PFSK-1 (cell line): ENCODE data around the gene INPP5A.

Experiments used
- FOXP2 ChIP-seq: optimal IDR thresholded peaks from 2 replicates; pipeline ENCODE3; 2011; ENCODE audit warnings: borderline replicate concordance, control low read depth, inconsistent platforms; ENCODE audit not compliant: insufficient read depth; ENCODE audit errors: extremely low read length, extremely low read depth
- POLR2AphosphoS5 ChIP-seq: IDR thresholded peaks from 2 replicates; pipeline ENCODE4 v1.6.1; 2012; ENCODE audit warnings: low read depth, mild to moderate bottlenecking, control low read depth, low read length, moderate library complexity
- SIN3A ChIP-seq: IDR thresholded peaks from 2 replicates; pipeline ENCODE4 v1.6.1; 2012; ENCODE audit warnings: mild to moderate bottlenecking, low read length, moderate library complexity, borderline replicate concordance; ENCODE audit not compliant: insufficient read depth
- TAF1 ChIP-seq: IDR thresholded peaks from 2 replicates; pipeline ENCODE4 v1.6.1; 2012; ENCODE audit warnings: low read length, control low read depth, borderline replicate concordance; ENCODE audit not compliant: insufficient read depth
- TF ChIP-seq, protein P1 (sequence below), 2 experiments: IDR thresholded peaks; 2 replicates each; pipeline versions ENCODE4 v1.6.1 to v1.8.0; 2011 to 2012; ENCODE audit warnings: low read depth in 2 of 2, low read length in 2 of 2, control low read depth in 1 of 2, inconsistent platforms in 1 of 2, mild to moderate bottlenecking in 1 of 2, moderate library complexity in 1 of 2; ENCODE audit not compliant: insufficient read depth in 1 of 2

Gene INPP5A

GRCh38 chr10:132607961-132608495 is 70.4 kb downstream of the INPP5A start:
- no peak for TF ChIP-seq TAF1
- TF ChIP-seq, protein P1, sequence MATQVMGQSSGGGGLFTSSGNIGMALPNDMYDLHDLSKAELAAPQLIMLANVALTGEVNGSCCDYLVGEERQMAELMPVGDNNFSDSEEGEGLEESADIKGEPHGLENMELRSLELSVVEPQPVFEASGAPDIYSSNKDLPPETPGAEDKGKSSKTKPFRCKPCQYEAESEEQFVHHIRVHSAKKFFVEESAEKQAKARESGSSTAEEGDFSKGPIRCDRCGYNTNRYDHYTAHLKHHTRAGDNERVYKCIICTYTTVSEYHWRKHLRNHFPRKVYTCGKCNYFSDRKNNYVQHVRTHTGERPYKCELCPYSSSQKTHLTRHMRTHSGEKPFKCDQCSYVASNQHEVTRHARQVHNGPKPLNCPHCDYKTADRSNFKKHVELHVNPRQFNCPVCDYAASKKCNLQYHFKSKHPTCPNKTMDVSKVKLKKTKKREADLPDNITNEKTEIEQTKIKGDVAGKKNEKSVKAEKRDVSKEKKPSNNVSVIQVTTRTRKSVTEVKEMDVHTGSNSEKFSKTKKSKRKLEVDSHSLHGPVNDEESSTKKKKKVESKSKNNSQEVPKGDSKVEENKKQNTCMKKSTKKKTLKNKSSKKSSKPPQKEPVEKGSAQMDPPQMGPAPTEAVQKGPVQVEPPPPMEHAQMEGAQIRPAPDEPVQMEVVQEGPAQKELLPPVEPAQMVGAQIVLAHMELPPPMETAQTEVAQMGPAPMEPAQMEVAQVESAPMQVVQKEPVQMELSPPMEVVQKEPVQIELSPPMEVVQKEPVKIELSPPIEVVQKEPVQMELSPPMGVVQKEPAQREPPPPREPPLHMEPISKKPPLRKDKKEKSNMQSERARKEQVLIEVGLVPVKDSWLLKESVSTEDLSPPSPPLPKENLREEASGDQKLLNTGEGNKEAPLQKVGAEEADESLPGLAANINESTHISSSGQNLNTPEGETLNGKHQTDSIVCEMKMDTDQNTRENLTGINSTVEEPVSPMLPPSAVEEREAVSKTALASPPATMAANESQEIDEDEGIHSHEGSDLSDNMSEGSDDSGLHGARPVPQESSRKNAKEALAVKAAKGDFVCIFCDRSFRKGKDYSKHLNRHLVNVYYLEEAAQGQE (IDR thresholded peaks at IDR 0.05; ENCODE audit: insufficient read depth in 1 of 2, low read depth in 2 of 2, low read length in 2 of 2): no peak
- no peak for TF ChIP-seq POLR2AphosphoS5
- no peak for TF ChIP-seq FOXP2
- TF ChIP-seq SIN3A: no peak

DNA sequence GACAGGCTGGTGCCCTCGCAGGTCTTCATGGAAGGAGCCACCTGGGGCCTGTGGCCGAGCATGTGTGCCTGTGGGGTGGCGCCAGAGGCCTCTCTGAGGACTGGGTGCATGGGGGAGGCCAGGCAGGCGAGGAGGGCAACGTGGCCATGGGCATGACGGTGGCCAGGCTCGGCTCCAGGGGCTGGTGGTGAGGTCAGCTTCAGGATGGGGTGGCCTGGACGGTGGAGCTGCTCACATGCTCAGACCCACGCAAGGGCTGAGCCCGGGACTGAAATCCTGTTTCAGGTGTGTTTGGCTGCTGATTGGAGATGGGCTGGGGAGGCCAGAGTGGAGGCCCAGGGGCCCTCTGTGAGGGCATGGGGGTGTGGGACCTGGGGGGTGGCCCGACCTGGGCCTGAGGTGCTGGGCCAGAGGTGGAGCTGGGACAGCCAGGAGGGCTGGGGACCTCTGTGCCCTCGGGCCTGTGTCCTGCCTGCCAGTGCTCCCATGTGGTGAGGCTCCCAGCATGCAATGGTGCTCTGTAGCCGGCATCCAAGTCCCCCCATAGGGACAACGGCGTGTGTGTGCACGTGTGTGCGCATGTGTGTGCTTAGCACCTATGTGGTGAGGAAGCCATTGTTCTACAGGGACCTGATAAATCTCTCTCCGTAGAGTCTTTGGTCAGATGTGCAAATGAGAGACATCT is 71.1 kb downstream of the INPP5A start:
- TF ChIP-seq SIN3A: no peak
- no peak for TF ChIP-seq FOXP2
- no peak for TF ChIP-seq TAF1
- no peak for TF ChIP-seq POLR2AphosphoS5
- TF ChIP-seq, protein P1 (IDR thresholded peaks at IDR 0.05; ENCODE audit: insufficient read depth in 1 of 2, low read depth in 2 of 2, low read length in 2 of 2): no peak

DNA sequence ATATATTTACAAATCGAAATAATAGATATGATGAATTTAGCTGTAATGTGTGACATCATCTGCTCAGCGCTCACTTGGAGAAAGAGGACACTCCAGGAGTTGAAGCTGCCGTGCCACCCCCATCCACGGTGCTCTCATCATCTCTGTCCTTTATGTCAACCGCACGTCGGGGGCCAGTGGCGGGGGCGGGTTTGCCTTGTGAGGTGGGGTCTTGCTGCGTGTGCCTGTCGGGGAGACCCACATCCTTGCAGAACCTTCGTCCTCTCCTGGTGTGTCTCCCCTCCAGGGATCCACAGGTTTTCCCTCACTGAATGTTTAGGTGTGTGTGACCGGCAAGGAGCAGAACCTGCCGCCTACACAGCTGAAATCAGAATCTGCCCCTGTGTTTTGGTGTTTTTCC is 71.6 kb downstream of the INPP5A start:
- TF ChIP-seq FOXP2 (no peak), POLR2AphosphoS5 (no peak), SIN3A (no peak), TAF1 (no peak)
- TF ChIP-seq, protein P1 (IDR thresholded peaks at IDR 0.05; ENCODE audit: insufficient read depth in 1 of 2, low read depth in 2 of 2, low read length in 2 of 2): no peak

DNA sequence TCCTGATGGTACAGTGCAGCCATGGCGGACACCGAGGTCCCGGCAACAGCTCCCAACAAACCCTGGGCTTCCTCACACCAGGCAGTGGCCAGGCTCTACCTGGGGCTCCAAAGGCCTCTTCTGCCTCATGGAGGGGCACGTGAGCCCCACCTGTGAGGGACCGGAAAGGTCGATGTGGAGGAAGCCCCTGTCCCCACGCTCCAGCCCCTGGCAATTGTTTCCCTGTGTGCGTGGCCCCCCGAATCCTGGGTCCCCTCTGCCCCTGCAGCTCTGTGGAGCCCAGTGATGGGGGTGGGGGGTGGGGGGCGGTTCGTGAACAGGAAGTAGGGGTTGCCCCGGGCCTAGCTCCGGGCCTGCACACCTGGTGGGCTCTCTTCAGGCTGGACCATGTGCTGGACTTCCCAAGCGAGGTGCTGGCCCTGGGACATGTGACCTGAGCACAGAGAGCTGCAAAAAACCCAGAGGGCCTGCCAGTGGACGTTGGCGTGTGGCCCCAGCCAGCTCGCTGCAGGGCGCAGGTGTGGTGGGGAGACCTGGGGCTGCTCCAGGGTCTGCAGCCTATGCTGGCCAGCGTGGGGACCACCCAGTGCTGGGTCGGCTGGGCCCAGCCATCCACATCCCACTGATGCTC is 72.6 kb downstream of the INPP5A start:
- TF ChIP-seq TAF1 (no peak), SIN3A (no peak), POLR2AphosphoS5 (no peak), FOXP2 (no peak)
- TF ChIP-seq, protein P1 (IDR thresholded peaks at IDR 0.05; ENCODE audit: insufficient read depth in 1 of 2, low read depth in 2 of 2, low read length in 2 of 2): no peak
